ENCODE measurements around the gene CAPN6. TPM values are rescaled to one million over a fixed set of nuclear protein-coding genes. Genes with fewer than 3 reads are reported as not detected.

The CAPN6 gene
- total RNA-seq, 1 experiment from 2014 or later: 0.10 TPM

DNA sequence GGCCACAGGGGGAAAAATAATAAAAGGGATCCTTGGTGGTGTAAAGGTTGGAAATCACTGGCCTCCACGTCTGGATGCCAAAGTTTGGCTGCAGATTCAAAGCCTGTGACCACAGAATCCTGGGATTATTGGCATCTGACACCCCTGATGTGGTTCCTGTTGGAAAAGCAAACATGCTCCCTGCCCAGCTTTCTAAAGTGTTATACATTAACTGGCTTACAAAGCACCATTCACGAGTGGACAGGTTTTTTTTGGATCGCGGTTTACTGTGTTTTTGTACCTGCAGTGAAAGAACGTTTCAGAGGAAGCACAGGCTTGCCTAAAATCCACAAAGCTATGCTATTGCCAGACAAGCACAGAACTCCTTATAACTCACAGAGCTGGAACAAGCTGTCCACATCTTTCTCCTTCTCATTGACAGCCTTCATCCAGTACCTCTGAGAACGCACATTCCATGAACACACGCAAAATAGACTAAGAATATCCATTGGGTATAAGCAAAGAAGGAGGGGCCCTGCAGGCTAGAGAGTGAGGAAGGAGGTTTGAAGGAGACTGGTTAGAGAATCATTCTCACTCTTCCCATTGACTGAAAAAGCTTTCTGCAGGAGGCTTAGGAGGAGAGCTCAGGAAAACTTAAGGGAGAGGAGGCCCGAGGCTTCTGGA is 14.5 kb upstream of the CAPN6 start:
- ChIA-PET CTCF (no interaction called here), POLR2A (no interaction called here), RAD21 (ENCODE audit: low non-redundant PET in 1 of 2, low total read pairs in 2 of 2, uncharacterized antibody in 2 of 2, unreplicated experiment in 2 of 2) (no interaction called here)
- Histone ChIP-seq H3K27me3 (ENCODE audit: insufficient read depth, low read length) (peaks cover 5% of the 10 kb centered on the region; the same call in 1 of the 2 replicates), H3K9ac (ENCODE audit: low read length) (no peak overlapping the region), H3K9me2 (ENCODE audit: insufficient read depth) (no peaks in the 10 kb centered on the region), H3K9me3 (ENCODE audit: control insufficient read depth in 1 of 2, insufficient read depth in 1 of 2, low read depth in 1 of 2, low read length in 2 of 2) (no peaks in the 10 kb centered on the region), H3K4me1 (ENCODE audit: control insufficient read depth in 1 of 2, insufficient read depth in 2 of 2, low read length in 2 of 2) (no peaks in the 10 kb centered on the region), H4K20me1 (ENCODE audit: insufficient read depth) (no peaks in the 10 kb centered on the region), H3K27ac (ENCODE audit: low read depth, low read length) (no peak overlapping the region), H3K4me2 (ENCODE audit: low read length) (no peak overlapping the region), H3K79me2 (ENCODE audit: insufficient read depth, low read length) (no peaks in the 10 kb centered on the region), H3K36me3 (ENCODE audit: control insufficient read depth in 1 of 2, insufficient read depth in 2 of 2, low read length in 2 of 2) (no peaks in the 10 kb centered on the region), H2AFZ (ENCODE audit: low read depth, low read length, poor library complexity, severe bottlenecking) (no peak overlapping the region), H3K4me3 (replicated peaks in 1 of 2; ENCODE audit: low read depth in 1 of 2, low read length in 2 of 2) (no peak overlapping the region)
- ATAC-seq (no peak), DNase-seq (ENCODE audit: low read depth, low spot score) (no peak)
- no peak for TF ChIP-seq SRF (IDR thresholded peaks at IDR 0.05; ENCODE audit: low read depth)
- no peak for TF ChIP-seq JUND (IDR thresholded peaks at IDR 0.05)
- no peak for TF ChIP-seq ZFX (IDR thresholded peaks at IDR 0.05)
- TF ChIP-seq EZH2 (IDR thresholded peaks at IDR 0.05): no peak
- no peak for TF ChIP-seq POLR2AphosphoS5 (IDR thresholded peaks at IDR 0.05; ENCODE audit: low read depth, low read length)
- TF ChIP-seq FOSL1 (IDR thresholded peaks at IDR 0.05; ENCODE audit: low read depth): no peak
- TF ChIP-seq, protein P1, sequence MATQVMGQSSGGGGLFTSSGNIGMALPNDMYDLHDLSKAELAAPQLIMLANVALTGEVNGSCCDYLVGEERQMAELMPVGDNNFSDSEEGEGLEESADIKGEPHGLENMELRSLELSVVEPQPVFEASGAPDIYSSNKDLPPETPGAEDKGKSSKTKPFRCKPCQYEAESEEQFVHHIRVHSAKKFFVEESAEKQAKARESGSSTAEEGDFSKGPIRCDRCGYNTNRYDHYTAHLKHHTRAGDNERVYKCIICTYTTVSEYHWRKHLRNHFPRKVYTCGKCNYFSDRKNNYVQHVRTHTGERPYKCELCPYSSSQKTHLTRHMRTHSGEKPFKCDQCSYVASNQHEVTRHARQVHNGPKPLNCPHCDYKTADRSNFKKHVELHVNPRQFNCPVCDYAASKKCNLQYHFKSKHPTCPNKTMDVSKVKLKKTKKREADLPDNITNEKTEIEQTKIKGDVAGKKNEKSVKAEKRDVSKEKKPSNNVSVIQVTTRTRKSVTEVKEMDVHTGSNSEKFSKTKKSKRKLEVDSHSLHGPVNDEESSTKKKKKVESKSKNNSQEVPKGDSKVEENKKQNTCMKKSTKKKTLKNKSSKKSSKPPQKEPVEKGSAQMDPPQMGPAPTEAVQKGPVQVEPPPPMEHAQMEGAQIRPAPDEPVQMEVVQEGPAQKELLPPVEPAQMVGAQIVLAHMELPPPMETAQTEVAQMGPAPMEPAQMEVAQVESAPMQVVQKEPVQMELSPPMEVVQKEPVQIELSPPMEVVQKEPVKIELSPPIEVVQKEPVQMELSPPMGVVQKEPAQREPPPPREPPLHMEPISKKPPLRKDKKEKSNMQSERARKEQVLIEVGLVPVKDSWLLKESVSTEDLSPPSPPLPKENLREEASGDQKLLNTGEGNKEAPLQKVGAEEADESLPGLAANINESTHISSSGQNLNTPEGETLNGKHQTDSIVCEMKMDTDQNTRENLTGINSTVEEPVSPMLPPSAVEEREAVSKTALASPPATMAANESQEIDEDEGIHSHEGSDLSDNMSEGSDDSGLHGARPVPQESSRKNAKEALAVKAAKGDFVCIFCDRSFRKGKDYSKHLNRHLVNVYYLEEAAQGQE (IDR thresholded peaks at IDR 0.05; ENCODE audit: low read depth): no peak
- TF ChIP-seq, protein P2, sequence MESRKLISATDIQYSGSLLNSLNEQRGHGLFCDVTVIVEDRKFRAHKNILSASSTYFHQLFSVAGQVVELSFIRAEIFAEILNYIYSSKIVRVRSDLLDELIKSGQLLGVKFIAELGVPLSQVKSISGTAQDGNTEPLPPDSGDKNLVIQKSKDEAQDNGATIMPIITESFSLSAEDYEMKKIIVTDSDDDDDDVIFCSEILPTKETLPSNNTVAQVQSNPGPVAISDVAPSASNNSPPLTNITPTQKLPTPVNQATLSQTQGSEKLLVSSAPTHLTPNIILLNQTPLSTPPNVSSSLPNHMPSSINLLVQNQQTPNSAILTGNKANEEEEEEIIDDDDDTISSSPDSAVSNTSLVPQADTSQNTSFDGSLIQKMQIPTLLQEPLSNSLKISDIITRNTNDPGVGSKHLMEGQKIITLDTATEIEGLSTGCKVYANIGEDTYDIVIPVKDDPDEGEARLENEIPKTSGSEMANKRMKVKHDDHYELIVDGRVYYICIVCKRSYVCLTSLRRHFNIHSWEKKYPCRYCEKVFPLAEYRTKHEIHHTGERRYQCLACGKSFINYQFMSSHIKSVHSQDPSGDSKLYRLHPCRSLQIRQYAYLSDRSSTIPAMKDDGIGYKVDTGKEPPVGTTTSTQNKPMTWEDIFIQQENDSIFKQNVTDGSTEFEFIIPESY (IDR thresholded peaks at IDR 0.05; ENCODE audit: extremely low read depth, insufficient replicate concordance, low read length): no peak
- no peak for TF ChIP-seq POLR2A (IDR thresholded peaks at IDR 0.05; ENCODE audit: borderline replicate concordance, extremely low read depth, insufficient read depth, insufficient read length)
- TF ChIP-seq, protein P3, sequence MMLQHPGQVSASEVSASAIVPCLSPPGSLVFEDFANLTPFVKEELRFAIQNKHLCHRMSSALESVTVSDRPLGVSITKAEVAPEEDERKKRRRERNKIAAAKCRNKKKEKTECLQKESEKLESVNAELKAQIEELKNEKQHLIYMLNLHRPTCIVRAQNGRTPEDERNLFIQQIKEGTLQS (IDR thresholded peaks at IDR 0.05): no peak
- BruUV-seq (replicated peaks): no TSS peak
- intact Hi-C loops (cut with micrococcal nuclease): no loop called here
